T follicular helper cell (primary cell): ENCODE results near the gene RAB6D.
"Not testable (repeated sequence)": the region's sequence is repeated elsewhere in the genome, so short reads cannot be mapped to it uniquely, and the experiment has no call there.

Source experiments
- DNase-seq: peaks from one replicate; pipeline ENCODE4 v3.0.0-alpha.2; 2020; ENCODE audit warnings: low read depth
- total RNA-seq, 2 experiments: gene quantifications; one replicate each; lab custom pipeline; 2026; lab: John Stamatoyannopoulos, UW

Gene RAB6D
- total RNA-seq = 0.09 to 0.12 reads per million in 2 experiments

DNA sequence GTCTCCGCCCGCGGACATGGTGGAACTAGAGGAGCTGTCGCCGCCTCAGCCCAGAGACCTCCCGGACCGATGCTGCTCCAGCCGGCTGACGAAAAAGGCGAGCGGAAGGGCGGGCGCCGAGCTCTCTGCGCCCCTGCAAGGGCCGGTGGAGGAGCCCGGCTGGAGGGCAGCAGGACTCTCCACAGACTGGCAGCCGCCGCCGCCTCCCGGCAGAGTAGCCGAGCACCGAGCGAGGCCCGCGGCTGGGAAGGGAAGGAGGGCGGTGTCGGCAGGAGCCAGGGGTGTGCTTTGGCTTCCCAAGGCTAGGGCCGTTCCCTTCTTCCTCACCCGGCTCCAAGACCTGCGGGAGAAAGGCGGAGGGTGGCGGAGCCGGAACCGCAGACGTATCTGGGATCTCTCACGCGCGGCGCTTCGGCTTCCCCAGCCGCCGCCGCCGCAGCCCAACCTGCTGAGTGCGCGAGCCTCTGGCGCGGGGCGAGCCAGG, at the start of gene RAB6D:
Gene RAB6D, minus strand, starts transcription at position 466 of the 484 bp plus-strand sequence. Its CDS starts 448 bp downstream, at position 18.
- DNase-seq = not testable (repeated sequence)

DNA sequence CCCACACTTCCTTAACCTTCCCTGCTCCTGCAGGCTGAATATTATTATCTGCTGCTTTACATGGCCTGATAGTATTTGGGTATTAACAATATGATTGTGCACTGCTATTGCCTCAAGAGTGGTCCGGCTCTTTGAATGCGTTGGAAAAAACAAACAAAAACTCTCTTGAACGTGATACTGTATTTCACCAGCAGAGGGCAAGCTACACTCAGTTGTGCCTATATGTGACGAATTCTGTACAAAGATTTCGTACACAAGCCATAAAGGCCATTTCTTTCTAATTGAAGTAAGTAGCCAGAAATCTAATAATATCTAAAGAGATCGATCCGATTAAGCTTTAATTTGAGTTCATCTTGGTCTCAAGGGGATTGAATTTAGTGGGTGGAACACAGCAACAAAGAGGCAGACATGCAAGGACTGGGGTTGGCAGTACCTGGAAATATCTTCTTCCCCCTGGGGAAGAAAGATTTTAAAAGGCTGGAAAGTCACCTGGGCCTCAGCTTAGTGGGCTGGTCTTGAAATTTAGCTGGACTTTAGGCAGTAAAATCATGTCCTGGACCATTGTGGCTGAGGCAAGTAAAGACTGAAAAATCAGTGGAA, 49.3 kb upstream of the RAB6D start:
- no peak for DNase-seq

DNA sequence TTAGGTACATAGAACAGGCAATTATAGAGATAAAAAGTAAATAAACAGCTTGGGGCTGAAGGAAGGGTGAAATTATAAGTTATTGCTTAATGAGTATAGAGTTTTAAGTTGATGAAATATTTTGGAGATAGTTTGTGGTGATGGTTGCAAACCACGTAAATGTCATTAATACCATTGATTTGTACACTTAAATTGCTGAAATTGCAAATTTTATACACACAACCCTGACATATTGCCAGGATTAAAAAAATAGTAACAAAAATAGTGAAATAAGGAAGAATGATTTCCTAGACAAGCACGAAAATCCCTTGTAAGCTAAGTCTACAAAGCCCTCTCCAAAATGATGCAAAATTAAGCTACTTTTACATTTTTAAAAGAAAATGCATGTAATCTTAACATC, 46.2 kb upstream of the RAB6D start:
- no peak for DNase-seq

DNA sequence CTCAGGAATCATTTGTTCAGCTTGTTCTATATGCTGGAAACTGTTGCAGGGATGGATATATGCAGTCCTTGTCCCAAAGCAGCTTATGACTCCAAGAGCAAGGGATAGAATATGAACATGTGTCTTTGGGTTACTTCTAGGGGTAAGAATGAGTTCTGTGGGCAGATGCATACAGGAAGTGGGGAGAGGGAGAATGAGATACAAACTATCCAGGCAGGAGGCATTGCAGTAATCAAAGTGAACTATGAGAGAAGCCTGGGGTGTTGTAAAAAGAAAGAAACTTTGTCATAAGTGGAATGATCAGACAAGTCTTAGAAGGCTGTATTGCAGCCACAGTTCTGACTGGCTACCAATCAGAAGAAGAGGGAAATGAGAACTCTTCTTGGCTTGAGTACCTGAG, 44.8 kb upstream of the RAB6D start:
- no peak for DNase-seq

DNA sequence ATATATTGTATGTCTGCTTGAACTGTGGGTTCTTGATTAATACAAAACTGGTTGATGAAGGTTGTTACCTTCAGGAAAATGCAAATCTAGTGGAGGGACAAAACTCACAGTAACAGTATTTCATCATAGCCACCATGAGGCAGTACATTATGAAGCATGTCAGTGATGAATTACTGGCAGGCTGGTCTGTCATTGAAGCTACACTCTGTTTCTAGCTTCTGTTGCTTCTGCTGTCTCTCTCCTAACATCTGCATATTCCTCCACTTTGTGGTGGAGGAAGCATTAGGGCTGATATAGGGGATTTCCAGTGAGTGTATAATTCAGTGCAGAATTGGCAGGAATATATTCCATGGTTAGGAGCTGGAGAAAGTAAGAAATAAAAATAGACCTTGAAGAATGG, 44.2 kb upstream of the RAB6D start:
- DNase-seq = no peak

DNA sequence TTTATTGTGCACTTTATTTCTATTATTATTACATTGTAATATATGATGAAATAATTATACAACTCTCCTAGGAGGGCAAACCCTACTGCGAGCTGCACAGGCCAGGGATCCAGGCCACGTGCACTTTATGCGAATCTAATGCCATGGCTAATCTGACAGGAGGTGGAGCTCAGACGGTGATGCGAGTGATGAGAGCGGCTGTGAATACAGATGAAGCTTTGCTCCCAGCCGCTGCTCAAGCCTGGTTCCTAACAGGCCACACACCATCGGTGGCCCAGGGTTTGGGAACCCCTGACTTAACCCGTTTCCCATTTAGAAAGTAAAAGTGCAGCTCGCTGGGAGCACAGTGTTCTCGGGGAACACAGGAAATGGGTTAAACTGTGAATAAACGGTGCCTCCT, 40.8 kb upstream of the RAB6D start:
- no peak for DNase-seq

DNA sequence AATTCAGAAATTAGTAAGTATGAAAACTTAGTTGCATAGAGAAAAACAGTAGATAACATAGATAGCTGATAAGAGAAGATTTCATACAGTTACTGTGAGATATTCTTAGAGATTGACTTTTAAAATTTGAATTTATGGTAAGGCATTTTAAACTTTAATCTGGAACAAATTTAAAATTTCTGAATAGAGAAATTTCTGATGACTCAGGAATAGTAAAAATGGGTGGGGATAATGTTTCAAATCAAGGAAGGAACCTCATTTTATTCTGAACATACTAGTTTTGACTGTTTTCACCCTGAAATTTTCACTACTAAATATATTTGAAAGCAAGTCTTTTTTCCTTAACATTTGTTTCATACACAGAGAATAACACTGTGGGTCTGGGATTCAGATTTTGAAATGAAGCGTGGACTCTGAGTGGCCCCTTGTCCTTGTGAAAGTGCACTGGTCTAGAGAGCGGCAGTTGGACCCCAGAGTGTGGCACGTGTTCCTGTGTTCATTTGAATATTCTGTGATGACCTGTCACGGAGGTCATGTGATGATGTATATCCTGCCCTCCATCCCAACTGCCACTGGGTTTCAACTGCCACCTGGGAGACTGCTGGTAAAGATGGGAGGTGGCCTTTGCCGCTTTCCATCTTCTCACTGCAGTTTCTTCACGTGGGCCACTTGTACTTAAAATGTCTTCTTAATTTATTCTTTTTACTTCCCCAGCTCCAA, 38.5 kb upstream of the RAB6D start:
- no peak for DNase-seq

DNA sequence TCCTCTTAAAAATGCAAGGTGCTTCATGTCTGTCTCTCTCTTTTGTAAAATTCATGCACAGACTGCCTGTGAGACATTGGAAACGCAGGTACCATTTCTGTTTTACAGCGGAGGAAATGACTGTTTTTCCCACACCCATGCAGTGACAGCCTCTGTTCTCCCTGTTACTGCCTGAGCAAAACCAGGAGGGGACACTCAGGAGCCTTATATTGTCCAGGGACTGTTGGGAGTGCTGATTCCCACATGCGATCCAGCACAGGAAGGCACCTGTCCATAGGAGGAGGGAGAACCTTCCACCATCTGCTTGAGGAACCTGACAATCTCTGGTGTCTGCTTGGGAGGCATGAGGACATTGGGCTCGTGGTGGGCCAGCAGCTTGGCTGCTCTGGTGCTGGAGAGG, 36.9 kb upstream of the RAB6D start:
- no peak for DNase-seq

DNA sequence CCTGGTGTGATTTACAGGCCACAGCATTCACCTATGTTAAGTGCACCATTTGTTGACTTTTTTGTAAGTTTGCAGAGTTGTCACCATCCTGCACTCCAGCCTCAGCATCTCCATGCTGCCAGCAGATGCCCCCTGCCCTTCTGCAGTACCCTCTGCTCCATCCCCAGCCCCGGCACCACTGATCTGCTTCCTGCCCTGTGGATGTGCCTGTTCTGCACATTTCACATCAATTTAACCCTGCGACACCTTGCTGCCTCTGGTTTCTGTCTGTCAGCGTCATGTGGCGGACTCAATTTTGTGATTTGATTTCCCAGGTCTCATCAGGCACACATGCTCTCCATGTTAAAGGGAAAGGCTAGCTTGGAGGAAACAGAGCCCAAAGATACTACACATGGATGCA, 36.5 kb upstream of the RAB6D start:
- DNase-seq = not testable (repeated sequence)

DNA sequence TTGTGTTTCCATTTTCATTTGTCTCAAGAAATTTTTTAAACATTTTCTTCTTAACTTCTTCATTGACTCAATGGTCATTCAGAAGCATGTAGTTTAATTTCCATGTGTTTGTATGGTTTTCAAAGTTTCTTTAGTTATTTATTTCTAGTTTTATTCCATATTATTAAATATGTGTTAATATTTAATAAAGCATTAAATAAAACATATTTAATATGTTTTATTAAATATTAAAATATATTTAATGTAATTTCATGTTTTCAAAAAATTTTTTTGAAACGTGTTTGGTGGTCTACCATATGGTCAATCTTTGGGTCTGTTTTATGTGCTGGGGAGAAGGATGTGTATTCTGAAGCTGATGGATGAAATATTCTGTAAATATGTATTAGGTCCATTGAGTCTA, 32.2 kb upstream of the RAB6D start:
- DNase-seq = not testable (repeated sequence)

DNA sequence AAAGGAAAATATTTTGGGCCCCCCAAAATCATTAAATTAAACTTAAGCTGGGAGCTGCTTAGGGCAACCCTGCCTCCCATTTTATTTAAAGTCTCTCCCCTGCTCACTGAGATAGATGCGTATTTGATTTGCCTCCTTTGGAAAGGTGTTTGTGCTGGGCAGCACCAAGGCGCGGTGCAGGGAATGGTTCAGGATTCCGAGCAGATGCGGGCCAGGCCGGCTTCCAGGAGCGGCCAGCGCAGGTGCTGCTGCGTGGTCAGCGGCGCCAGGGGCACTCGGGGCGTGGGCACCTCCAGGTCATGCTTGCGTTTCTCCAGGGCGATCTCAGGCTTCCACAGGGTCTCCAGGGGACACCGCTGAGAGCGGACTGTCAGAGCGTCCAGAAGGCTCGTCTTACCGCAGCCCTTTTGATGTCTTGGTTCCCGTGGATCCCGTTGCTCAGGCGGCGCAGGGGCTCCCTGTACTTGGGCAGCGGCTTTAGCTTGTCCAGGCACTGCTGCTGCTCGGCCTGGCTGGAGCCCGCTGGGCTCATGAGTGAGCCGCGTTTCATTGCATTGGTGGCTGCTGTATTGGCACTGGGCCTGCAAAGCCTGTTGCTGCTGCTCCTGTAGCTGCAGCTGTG, 31.2 kb upstream of the RAB6D start:
- not testable (repeated sequence) for DNase-seq

DNA sequence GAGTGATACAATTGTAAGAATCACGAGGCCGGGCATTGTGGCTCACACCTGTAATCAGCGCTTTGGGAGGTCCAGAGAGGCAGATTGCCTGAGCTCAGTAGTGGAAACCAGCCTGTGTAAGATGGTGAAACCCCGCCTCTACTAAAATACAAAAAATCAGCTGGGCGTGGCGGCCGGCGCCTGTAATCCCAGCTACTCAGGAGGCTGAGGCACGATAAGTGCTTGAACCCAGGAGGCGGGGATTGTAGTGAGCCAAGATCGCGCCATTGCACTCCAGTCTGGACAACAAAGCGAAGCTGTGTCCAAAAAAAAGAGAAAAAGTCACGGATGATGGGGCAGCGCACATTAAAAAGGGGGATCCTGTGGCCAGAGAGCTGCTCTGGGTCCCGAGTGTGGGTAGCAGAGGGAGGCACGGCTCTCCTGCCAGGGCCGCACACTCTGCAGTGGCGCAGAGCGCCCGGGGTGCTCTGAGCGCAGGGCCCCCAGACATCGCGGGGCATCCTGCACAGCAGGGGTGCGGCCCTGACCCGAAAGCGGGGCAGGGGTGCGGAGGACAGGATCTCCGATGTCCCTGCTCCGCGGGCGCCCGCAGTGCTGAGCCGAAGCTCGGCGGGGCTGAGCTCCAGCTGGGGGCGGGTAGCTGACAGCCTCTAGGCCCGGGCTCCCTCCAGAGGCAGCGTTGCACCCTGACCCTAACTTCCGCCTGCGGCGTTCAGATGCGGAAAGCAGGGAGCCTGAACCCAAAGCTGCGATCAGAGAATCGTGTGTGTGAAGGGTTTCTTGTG, 30.4 kb upstream of the RAB6D start:
- DNase-seq = no peak

DNA sequence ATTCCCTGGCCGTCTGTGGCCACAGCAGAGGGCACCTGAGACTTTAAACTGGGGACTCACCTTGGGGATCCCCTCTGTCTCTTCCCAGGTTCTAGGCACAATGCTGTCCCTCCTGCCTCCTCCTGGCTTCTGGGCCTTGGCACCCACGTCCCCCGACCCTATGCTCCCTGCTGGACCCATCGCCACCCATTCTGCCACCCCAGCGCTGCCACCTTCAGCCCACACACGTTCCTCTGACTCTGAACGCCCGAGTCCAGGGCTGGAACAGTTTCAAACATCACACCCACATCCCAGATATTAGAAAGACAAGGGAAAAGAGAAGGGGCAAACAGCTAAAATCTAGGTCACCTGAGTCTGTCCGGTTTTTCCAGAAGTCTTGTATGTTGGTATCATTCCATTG, 28.0 kb upstream of the RAB6D start:
- not testable (repeated sequence) for DNase-seq

DNA sequence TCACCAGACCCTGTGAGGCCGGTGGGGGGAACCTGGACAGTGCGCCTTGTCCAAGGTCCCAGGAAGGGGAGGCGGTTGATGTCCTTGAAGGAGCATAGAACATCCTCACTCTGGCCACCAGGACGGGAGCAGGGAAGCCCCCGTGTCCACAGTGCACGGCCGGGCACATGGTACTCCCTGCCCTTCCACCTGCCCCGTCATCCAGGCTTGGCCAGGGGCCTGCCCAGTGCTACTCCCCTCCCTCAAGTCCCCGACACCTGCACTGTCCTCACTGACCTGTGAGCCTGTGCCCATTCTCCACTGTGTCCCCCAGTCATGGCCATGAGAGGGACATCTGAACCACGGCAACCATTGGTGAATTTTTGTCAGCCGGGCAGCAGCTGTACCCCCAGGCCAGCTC, 27.5 kb upstream of the RAB6D start:
- DNase-seq = not testable (repeated sequence)

DNA sequence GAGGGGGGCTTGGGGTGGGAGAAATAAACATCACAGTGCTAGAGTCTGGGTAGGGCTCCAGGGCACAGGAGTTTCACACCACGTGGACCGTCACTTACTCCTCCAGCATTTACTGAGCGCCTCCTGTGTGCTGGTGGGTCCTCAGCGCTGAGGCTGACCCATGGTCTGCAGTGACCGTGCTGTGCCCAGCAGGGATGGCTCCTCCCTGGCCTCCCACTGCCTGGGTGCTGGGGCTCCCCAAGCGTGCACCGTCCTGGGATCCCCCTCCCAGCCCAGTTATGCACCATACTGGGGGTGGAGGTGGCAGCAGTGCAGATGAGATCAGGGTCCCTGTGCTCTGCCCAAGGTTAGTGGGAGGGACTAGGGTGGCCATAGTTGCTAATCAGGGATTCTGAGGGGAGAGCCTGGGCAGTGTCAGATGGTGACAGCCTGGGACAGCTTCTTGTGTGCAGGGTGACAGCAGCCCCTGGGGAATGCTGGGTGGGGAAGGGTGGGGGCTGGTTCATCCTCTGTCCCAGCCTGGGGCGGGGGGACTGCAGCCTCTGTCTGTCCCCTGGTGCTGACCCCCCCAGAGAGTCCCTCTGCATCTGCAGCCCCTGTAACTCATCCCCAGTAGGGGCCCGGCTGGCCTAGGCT, 26.6 kb upstream of the RAB6D start:
- not testable (repeated sequence) for DNase-seq

DNA sequence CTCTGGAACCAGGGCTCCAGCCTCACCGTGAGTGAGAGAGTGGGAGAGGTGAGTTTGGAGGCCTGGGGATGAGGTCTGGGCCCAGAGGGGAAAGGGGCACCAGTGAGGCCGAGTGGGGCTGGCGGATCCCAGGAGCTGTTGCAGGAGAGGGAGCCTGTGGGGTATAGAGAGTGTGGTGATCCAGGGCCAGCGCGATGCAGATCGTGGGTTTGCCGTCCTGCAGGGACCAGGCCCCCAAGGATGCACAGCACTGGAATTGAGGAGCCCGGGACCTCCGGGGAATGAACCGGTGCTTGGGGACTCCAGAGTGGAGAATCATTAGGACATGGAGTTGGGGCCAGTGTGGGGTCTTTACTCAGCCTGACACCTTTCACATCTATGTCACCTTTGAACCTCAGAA, 25.7 kb upstream of the RAB6D start:
- no peak for DNase-seq

DNA sequence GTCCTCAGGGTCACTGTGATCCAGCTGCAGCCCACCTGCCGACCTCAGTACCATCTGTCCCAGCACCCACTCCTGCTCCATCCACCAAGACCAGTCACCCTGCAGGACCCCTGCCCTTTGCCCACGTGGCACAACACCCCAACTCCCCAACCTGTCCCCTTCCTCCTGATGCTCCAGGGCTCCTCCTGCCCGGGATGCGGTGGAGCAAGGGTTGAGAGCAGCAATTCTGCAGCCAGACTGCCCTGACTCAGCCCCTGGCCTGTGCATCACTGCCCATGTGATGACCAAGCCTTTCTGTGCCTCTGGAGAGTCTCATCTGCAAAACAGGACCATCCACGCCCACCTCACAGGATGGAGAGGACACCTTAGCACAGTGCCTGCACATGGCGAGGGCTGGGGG, 24.9 kb upstream of the RAB6D start:
- not testable (repeated sequence) for DNase-seq

DNA sequence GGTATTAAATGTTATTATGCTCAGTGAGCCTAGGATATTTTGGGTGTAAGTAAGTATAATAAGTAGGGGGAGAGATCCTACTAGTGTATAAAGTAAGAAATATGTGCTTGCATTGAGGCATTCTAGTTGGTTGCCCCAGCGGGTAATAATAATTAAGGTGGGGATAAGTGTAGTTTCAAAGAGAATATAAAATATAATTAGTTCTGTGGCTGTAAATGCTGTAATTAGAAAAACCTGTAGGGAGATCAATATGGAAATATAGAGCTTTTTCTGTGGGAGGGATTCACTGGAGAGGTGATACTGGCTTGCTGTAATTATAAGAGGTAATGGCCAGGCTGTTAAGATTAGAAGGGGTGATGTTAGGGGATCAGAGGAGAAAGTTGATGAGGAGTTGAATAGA, 9.1 kb upstream of the RAB6D start:
- not testable (repeated sequence) for DNase-seq

DNA sequence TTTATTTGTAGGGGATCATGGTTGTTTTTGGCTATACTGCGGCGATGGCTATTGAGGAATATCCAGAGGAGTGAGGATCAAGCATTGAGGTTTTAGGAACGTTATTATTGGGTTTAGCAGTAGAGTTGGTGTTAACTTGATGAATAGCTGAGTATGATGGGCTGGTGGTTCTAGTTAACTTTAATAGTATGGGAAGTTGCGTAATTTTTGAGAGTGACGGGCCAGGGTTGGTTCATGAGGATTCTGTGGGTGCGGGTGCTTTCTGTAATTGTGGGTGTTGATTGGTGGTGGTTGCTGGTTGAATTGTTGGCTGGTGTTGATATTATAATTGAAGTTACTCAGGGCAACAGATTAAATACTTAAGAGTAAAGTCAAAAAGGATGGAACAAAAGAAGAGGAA, 6.0 kb upstream of the RAB6D start:
- no peak for DNase-seq

DNA sequence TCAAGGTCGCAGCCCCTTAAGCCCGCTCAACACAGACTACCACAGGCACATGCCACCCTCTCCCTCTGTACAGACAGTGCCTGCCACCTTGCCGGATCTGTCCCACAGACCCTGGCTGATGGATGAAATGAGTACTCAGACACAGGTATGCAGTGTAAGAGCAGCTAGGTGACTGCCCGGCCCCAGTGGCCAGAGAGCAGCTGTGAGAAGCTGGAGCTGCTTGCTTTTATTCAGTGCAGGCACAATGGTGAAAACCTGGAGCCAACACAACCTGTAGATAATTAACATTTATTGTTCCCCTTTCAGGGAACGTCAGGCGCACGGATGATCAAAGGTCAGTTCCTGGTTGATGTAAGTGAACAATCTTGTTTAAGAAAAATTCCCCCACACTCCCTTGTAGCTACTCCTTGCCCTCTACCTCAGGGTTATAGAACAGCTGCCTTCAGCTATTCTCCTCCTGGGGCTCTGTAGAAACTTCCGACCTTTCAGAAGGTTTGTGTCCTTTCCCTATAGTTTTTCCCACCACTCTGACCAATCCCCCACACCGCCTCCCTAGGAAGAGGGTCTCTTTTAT, 4.6 kb upstream of the RAB6D start:
- DNase-seq = not testable (repeated sequence)

DNA sequence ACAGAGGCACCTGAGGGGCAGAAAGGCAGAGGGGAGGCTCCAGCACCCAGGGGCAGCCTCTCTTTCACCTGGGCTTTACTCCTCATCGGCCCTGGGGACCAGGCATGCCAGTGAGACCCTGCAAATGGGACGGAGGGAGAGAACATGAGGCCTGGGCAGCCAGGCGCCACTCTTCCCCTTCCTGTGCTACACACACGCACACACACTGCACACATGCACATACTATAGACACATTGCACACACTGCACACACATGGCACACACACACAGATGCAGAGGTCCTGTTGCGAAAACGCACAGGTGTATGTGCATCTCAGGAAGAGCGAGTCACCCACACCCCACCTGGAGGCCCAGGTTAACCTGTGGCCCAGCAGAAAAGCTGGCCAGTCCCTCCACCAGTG, 3.4 kb upstream of the RAB6D start:
- no peak for DNase-seq
